Heart left ventricle (tissue), 16 donors: ENCODE measurements around the gene NCAPG2. TPM values are rescaled to one million over a fixed set of nuclear protein-coding genes. Genes with fewer than 3 reads are reported as not detected.
A peak's percentile ranks its signal among the peaks of the same experiment; 100 is the strongest.
"Not testable (repeated sequence)": the region's sequence is repeated elsewhere in the genome, so short reads cannot be mapped to it uniquely, and the experiment has no call there.

Source experiments
- ATAC-seq, 4 donors: fragments of 200-7000 bp; cut with Tn5 transposase; one replicate each; pipeline ENCODE4 v1.9.1; 2020 to 2022; ENCODE audit warnings: moderate library complexity in 4 of 4, mild to moderate bottlenecking in 3 of 4, moderate number of reproducible peaks in 1 of 4
- DNase-seq, 5 donors: peaks; one replicate each; pipeline ENCODE4 v3.0.0-alpha.2; 2020
- H3K27ac ChIP-seq, 12 donors: fragments of 200-600 bp; sonication (generic) in 4 of 12; one replicate each; pipeline versions ENCODE4 v1.5.0 to v1.8.0; 2016 to 2022; ENCODE audit warnings: mild to moderate bottlenecking in 2 of 12
- H3K27me3 ChIP-seq, 9 donors: fragments of 200-600 bp; sonication (generic) in 2 of 9; one replicate each; pipeline versions ENCODE4 v1.5.1 to v1.8.0; 2016 to 2022; ENCODE audit warnings: mild to moderate bottlenecking in 3 of 9
- H3K36me3 ChIP-seq, 9 donors: fragments of 200-600 bp; sonication (generic) in 2 of 9; one replicate each; pipeline versions ENCODE4 v1.5.0 to v1.8.0; 2018 to 2022; ENCODE audit warnings: mild to moderate bottlenecking in 2 of 9
- H3K4me1 ChIP-seq, 12 donors: fragments of 200-600 bp; sonication (generic) in 4 of 12; one replicate each; pipeline versions ENCODE4 v1.5.0 to v1.8.0; 2016 to 2022; ENCODE audit warnings: mild to moderate bottlenecking in 3 of 12
- H3K4me3 ChIP-seq, 12 donors: fragments of 200-600 bp; sonication (generic) in 4 of 12; one replicate each; pipeline versions ENCODE4 v1.5.0 to v1.8.0; 2017 to 2022; ENCODE audit warnings: mild to moderate bottlenecking in 9 of 12, moderate library complexity in 4 of 12
- H3K9me3 ChIP-seq, 12 donors: fragments of 200-600 bp; sonication (generic) in 4 of 12; one replicate each; pipeline versions ENCODE4 v1.5.0 to v1.8.0; 2016 to 2022; ENCODE audit warnings: mild to moderate bottlenecking in 1 of 12
- POLR2A ChIP-seq, 2 donors: fragments of 450-650 bp; IDR thresholded peaks; one replicate each; pipeline ENCODE4 v1.6.1; 2017; ENCODE audit warnings: antibody characterized with exemption in 2 of 2, mild to moderate bottlenecking in 2 of 2, moderate library complexity in 2 of 2
- WGBS, 4 donors: extraction: QIAGEN DNeasy Blood & Tissue Kit in 2 of 4; methylation state at CpG; one replicate each; pipeline versions ENCODE4 v1.1.5 to v1.1.7; 2013 to 2018; 5-methylcytosine and 5-hydroxymethylcytosine counted together
- intact Hi-C, 10 donors: fragments of 100-400 bp; cut with DNase I; formaldehyde crosslinking; loops; one replicate each; pipeline versions ENCODE4 v1.11.1 to v1.14.2; 2022
- polyA plus RNA-seq, 2 donors: library from polyadenylated mRNA; stranded (reverse); fragments of 200-250 nt; gene quantifications; one replicate each; pipeline ENCODE4 v1.2.3, GENCODE V29; 2013
- total RNA-seq, 9 donors: library from RNA; depleted of rRNA in 2 of 9; stranded (reverse); fragments of >200 nt in 2 of 9; fragmentation: NEBNext Ultra II Directional in 3 of 9; extraction: Animal tissue kit (Norgen Biotek cat#: 25700) in 3 of 9; gene quantifications; one replicate each; pipeline versions ENCODE4 v1.1.0 to v1.2.4, GENCODE V29; 2016 to 2023
- TF ChIP-seq, protein P1 (sequence below), 12 donors: fragments of 200-600 bp; sonication (generic) in 4 of 12; IDR thresholded peaks; one replicate each; pipeline versions ENCODE4 v1.5.0 to v1.8.0; 2018 to 2022; ENCODE audit warnings: antibody characterized with exemption in 12 of 12, mild to moderate bottlenecking in 5 of 12
- donor health status: ischemic (EF 13 %, LVEDD 7.1; RV severe dilation, severe dysfunction).
- donor health status: healthy with polysubstance abuse.
- donor health status: DM: no; HTN: yes; CAD: no.
- donor health status: DM: no; HTN: no; CAD: no.
- donor health status: ischemic (EF 25% LVEDD 6.9; RV normal size, moderate dysfunction).
- donor health status: ischemic (EF 25% LVEDD 5.7; RV mildly dilated, moderate dysfunction).
- donor health status: healthy.
- donor health status: DM: yes; HTN: yes; CAD: no.
- donor health status: ischemic (EF 35%, LVEDD 5.7; RV mildly dilated, moderate dysfunction).
- donor health status: nonischemic (EF 11% LVEDD 7.7; RV severe dilation, severe dysfunction).
- donor health status: DM: yes; HTN: yes; CAD: no.
- donor health status: PGD.
- donor health status: ischemic (EF 29% LVEDD 5.4; RV normal size, mild dysfunction).
- donor health status: nonischemic (EF 23%, LVEDD 6.1; RV moderate dilation, normal function).

NCAPG2 gene
- total and polyA plus RNA-seq, 11 donors = 1.1 to 12.5 (median 4.1) TPM

DNA sequence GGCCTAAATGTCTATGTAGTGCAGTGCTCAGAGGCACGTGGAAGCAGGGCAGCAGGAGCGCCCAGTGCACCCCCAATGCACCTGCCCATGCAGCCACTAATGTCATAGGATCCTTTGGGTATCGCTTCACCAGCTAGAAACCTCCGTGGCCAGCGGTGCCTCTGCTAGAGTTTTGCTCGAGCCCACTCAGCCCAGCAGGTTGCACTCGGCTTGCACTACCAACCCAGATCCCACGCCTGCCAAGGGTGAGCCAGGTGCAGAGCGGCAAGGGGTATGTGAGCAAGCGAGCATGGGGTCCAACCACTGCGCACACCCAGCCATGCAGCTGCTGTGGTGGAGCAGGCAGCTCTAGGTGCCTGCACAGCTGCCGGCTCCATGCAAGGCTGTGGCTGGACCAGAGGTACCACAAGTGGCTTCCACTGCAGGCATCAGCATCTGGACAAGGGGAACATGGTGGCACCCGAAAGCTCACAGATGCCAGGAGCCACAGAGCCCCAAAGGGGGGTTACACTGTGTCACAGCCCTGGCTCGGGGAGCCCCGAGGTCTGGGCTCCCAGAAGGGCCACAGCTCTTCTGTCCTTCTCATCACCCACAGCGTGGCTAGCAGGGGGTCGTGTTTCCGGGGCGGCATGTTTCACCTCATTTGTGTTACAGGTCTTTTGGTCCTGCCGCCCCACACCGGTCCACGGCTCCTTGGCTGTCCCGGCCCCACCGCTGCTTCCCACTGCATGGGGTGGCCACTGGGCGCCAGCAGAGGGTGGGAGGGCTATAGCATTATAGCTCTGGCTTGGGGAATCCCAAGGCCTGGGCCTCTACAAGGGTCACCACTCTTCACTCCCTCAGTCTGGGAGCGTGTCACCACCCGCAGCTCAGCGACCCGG lies 2.3 kb upstream of the NCAPG2 start:
- intact Hi-C loops = loop anchor here in 5 of 10 donors (5.0 to 10.0 kb wide), 4 partner anchors 110 to 158 kb away; partner anchors contain the start of gene ESYT2 (in 2 of the 5)
- 92 to 96% (median 94%) methylated on average over 24 to 29 of the region's 29 CpGs for WGBS, 4 donors
- no peak for DNase-seq
- Histone ChIP-seq H3K4me1 (peaks cover 0 to 27% (median 8%) of the 10 kb centered on the region in 12 donors), H3K9me3 (peaks cover 0 to 10% (median 0%) of the 10 kb centered on the region in 12 donors), H3K27ac (no peak overlapping the region), H3K27me3 (no peaks in the 10 kb centered on the region), H3K4me3 (no peak overlapping the region), H3K36me3 (no peaks in the 10 kb centered on the region)
- TF ChIP-seq, protein P1, sequence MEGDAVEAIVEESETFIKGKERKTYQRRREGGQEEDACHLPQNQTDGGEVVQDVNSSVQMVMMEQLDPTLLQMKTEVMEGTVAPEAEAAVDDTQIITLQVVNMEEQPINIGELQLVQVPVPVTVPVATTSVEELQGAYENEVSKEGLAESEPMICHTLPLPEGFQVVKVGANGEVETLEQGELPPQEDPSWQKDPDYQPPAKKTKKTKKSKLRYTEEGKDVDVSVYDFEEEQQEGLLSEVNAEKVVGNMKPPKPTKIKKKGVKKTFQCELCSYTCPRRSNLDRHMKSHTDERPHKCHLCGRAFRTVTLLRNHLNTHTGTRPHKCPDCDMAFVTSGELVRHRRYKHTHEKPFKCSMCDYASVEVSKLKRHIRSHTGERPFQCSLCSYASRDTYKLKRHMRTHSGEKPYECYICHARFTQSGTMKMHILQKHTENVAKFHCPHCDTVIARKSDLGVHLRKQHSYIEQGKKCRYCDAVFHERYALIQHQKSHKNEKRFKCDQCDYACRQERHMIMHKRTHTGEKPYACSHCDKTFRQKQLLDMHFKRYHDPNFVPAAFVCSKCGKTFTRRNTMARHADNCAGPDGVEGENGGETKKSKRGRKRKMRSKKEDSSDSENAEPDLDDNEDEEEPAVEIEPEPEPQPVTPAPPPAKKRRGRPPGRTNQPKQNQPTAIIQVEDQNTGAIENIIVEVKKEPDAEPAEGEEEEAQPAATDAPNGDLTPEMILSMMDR (IDR thresholded peaks at IDR 0.05) = no peak
- no peak for TF ChIP-seq POLR2A (IDR thresholded peaks at IDR 0.05)
- ATAC-seq = no peak

DNA sequence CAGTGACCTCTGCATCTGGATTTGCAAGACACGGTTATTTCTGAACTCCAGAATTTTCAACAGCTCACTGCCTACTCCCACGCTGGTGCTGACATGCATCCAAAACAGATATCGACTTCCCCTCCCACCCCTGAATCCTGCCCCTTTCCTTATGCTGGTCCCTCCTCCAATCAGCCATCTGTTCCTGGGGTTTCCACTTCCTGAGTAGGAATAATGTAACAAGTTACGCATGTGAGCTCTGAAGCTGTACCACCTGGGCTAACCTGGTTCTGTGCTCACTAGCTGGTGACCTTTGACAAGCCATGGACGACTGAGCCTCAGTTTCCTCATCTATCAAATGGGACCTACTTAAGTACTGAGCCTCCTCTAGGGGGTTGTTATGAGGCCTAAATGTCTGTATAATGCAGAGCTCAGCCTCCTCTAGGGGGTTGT lies 1.7 kb upstream of the NCAPG2 start:
- no peak for ATAC-seq
- 67 to 72% (median 68%) methylated on average over 5 of the region's 5 CpGs for WGBS, 4 donors
- no peak overlapping the region for H3K4me3 ChIP-seq
- no peak for DNase-seq
- no peaks in the 10 kb centered on the region for H3K36me3 ChIP-seq
- TF ChIP-seq, protein P1 (IDR thresholded peaks at IDR 0.05) = no peak
- no peak for TF ChIP-seq POLR2A (IDR thresholded peaks at IDR 0.05)
- H3K27me3 ChIP-seq = no peaks in the 10 kb centered on the region
- H3K27ac ChIP-seq = no peak overlapping the region
- peaks cover 0 to 10% (median 0%) of the 10 kb centered on the region in 12 donors for H3K9me3 ChIP-seq
- peaks cover 0 to 25% (median 8%) of the 10 kb centered on the region in 12 donors for H3K4me1 ChIP-seq
- intact Hi-C loops = loop anchor here in 5 of 10 donors (5.0 to 10.0 kb wide), 4 partner anchors 111 to 159 kb away; partner anchors contain the start of gene ESYT2 (in 2 of the 5)

DNA sequence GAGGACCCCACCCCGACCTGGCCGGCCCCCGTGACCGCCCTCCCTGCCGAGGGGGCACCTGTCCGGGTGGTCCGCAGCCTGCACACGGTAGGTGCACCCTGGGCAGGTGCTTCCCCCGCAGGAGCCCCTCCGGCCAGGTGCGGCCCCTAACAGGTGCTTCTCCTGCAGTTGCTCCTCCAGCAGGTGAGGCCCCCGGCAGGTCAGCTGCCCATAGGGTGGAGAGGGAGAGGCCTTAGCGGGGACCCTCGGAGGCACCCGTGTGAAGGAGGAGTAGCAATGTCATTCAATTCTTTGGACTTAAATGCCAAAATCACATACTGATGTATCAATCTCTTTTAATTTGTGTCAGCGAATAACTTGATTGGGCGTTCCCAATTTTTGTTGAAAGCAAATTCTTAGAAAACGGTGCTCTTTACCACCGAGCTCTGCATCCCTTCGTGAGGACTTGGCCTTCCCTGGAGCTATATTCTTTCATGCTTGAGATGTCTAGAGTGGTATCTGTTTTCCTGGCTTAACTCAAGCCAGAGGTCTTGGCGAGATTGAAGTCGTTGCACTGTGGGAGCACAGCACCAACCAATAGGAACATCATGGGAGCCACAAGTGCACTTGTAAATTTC lies 738 bp upstream of the NCAPG2 start:
- intact Hi-C loops = loop anchor here in 5 of 10 donors (5.0 to 10.0 kb wide), 4 partner anchors 112 to 159 kb away; partner anchors contain the start of gene ESYT2 (in 2 of the 5)
- peaks cover 0 to 20% (median 8%) of the 10 kb centered on the region in 12 donors for H3K4me1 ChIP-seq
- 7 to 21% (median 11%) methylated on average over 10 to 22 of the region's 22 CpGs for WGBS, 4 donors
- H3K27me3 ChIP-seq = no peaks in the 10 kb centered on the region
- TF ChIP-seq, protein P1 (IDR thresholded peaks at IDR 0.05) = no peak
- TF ChIP-seq POLR2A (IDR thresholded peaks at IDR 0.05) = no peak
- peaks cover 0 to under 1% (median 0%) of the 10 kb centered on the region in 9 donors for H3K36me3 ChIP-seq
- peaks cover 0 to 10% (median 0%) of the 10 kb centered on the region in 12 donors for H3K9me3 ChIP-seq
- peak in 1 of 4 donors; percentile 6 for ATAC-seq
- H3K4me3 ChIP-seq = peak overlapping the region; percentile 68 to 98 (median 82)
- peak overlapping the region; percentile 33 to 96 (median 88) for H3K27ac ChIP-seq
- no peak for DNase-seq

DNA sequence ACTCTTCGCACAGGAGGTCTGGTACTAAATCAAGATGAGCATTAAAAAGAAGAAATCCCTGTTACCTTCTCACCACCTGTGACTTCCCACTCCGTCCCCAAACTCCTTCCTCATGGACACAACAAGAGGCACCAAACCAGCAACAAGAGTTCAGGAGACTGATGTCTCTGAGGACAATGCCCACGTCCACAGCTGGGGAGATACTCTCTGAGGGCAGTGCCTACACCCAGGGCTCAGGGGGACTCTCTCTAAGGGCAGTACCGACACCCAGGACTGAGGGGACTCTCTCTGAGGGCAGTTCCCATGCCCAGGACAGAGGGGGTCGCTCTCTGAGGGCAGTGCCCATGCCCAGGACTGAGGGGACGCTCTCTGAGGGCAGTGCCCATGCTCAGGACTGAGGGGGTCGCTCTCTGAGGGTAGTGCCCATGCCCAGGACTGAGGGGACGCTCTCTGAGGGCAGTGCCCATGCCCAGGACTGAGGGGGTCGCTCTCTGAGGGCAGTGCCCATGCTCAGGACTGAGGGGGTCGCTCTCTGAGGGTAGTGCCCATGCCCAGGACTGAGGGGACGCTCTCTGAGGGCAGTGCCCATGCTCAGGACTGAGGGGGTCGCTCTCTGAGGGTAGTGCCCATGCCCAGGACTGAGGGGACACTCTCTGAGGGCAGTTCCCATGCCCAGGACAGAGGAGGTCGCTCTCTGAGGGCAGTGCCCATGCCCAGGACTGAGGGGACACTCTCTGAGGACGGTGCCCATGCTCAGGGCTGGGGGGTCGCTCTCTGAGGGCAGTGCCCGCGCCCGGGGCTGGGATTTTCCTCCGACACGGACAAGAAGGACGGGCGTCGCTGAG lies 703 bp downstream of the NCAPG2 start:
- not testable (repeated sequence) for H3K36me3 ChIP-seq, ATAC-seq, H3K27me3 ChIP-seq, DNase-seq
- WGBS, 4 donors = 19 to 62% (median 29%) methylated on average over 3 to 23 of the region's 23 CpGs
- peaks cover 0 to 18% (median 8%) of the 10 kb centered on the region in 12 donors for H3K4me1 ChIP-seq
- intact Hi-C loops = loop anchor here in 3 of 10 donors (10.0 kb wide), 2 partner anchors 121 to 161 kb away; partner anchors contain the start of gene ESYT2 (in 1 of the 3)
- H3K9me3 ChIP-seq = peaks cover 0 to 10% (median 0%) of the 10 kb centered on the region in 12 donors
- peak overlapping the region in 8 of 12 donors; percentile 85 to 96 (median 89) for H3K27ac ChIP-seq
- H3K4me3 ChIP-seq = peak overlapping the region; percentile 68 to 98 (median 82)
